Hindlimb muscle (tissue), 1 donor: ENCODE results near the gene IL25. TPM values are rescaled to one million over a fixed set of nuclear protein-coding genes. Genes with fewer than 3 reads are reported as not detected.

Experiments
- DNase-seq: peaks from one replicate; pipeline ENCODE4 v3.0.0-alpha.2; 2013
- polyA plus RNA-seq: library from polyadenylated mRNA; unstranded; fragments of 120-200 nt; gene quantifications from one replicate; pipeline ENCODE4 v1.2.1, GENCODE V29; 2013; ENCODE audit not compliant: insufficient read length

Gene IL25
- polyA plus RNA-seq, 1 donor = not detected

DNA sequence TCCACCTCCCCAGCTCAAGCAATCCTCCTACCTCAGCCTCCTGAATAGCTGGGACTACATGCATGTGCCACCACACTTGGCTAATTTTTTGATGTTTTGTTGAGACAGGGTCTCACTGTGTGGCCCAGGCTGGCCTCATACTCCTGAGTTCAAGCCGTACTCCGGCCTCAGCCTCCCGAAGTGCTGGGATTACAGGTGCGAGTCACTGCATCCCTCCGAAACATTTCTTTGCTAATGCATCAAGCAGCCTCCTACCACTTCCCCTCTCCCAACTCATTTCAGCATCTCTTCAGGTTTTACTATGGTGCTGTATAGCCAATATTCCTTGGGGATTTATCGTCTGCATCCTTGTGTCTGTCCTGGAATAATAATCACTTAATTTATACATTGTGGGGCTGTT lies 17.6 kb upstream of the IL25 start:
- DNase-seq = no peak

GRCh38 chr14:23355871-23356435 lies 16.7 kb upstream of the IL25 start:
- no peak for DNase-seq

DNA sequence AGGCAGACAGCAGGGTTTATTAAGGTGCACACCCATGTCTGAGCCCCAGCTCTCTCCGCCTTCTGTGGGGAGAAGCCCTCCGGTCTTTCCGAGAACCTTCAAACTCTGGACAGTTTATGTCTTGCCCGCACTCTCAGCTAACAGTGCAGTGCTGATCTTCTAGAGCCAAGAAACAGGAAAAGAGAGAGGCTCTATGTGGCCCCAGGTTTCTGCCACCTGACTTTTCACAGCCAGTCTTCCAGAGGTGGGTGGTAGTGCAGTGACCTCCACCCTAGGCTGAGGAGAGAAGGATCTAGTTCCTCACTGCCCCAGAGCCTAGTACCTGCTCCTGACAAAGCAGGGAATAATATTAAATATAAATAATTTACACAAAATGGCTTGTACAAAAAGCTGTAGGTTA lies 15.9 kb upstream of the IL25 start:
- DNase-seq = no peak

- DNase-seq = no peak
These were observed 15.3 kb upstream of the IL25 start for GRCh38 chr14:23357261-23357660.

- no peak for DNase-seq
These were observed 14.6 kb upstream of the IL25 start for GRCh38 chr14:23358042-23358441.

DNA sequence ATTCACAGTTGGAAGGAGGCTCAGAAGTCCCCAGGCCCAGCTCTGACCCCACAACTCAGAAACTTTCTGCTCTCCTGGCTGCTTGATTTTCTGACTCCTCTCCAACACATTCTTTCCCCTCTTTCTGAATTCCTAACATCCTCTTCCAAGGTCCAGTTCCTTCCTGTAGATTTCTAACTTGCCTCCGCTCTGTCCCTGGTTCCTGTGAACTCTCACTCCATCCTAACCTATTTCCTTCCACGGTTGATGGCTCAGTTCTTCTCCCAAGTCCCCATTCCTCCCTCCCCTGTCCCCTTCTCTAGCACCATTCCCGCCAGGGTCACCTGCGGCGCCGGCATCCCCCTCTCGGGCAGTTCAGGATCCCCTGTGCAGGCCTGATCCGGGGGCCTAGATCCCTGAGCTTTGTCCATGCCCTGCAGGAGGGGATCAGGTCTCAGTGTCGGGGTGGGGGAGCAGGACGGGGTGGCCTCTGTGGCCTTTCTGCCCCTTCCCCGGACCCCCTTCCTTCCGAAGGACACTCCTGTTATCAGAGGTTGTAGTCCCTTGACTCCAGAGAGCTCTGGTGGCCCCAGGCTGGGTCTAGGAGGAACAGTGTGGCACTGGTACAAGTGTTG lies 13.9 kb upstream of the IL25 start:
- no peak for DNase-seq

DNA sequence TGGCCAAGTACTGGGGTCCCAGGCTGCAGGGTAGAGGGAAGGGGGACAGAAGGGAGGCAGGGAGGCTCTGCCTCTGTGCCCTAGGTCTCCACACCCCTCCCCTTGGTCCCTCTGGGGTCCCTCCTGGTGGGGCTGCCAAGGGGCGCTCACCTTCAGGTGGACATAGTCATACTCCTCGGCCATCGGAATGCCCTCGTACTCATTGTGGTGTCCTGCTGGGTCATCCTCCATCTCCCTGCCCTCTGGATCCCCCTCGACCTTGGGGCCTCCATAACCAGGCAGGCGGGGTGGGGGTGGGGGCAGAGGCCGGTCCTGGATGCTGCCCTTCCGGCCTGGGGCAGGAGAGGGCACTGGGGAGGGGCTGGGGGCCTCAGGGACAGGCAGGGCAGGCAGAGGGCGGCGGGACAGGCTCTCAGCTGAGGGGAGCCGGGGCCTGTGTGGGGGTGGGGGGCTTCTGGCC lies 13.4 kb upstream of the IL25 start:
- no peak for DNase-seq

GRCh38 chr14:23359722-23360447 lies 12.7 kb upstream of the IL25 start:
- no peak for DNase-seq

- DNase-seq = no peak
These were observed 12.1 kb upstream of the IL25 start for GRCh38 chr14:23360496-23360895.

DNA sequence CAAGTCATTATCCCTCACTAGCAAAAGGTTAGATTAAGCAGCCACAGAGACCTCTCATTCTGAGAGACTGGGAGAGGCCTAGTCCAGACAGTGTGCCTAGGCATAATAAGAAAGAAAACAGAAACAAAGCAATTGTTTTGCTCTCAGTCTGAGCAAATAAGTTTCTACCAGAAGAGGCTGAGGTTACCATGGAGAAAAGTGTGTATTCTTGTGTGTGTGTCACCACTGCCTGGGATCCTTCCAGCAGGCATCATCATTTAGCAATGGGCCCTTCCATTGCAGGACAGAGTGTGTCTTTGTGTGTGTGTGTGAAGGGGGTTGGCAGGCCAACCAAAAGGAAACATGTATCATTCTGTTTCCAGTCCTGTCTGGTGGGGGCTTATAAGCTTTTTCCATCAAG lies 11.3 kb upstream of the IL25 start:
- DNase-seq = no peak

- DNase-seq = no peak
These were observed 10.8 kb upstream of the IL25 start for GRCh38 chr14:23361763-23362162.

GRCh38 chr14:23362200-23362599 lies 10.4 kb upstream of the IL25 start:
- DNase-seq = no peak

DNA sequence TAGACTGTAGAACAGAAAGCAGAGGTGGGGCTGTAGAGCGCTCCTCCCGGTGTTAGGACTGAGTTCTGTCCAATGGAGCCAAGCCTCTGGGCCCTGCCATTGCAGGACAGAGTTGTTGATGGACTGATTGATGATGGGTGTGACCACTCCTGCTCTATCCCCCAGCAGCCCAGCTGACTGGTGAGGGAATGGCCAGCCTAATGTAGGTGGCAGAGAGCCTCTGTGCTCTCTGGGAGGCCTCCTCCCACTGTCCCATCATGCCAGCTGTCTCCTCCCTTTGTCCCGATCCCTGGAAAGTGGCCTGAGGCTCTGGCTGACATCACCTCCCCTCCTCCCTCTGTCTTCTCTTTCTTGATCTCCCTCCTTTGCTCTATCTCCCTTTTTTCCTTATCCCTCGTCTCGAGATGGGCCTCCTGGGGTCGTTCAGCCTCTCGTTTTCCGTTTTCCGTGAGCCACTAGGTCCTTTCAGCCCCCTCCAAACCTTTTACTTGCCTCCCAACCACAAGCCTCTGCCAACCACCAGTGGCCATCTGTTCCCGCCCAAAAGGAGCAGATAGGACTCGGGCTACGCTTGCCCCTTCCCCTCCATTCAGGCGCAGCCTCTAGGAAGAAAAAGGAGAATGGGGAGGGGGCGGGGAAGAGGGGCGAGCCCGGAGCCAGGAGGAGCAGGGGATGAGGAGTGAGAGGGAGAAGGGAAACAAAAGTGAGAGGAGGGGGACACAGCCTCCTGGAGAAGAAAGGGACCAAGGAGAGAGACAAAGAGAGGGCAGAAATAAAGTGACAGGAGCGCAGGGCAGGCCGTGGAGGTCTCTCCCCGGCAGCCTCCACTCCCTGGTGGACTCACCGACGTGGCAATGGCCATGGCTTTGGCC lies 8.2 kb upstream of the IL25 start:
- peak; percentile 73 for DNase-seq

DNA sequence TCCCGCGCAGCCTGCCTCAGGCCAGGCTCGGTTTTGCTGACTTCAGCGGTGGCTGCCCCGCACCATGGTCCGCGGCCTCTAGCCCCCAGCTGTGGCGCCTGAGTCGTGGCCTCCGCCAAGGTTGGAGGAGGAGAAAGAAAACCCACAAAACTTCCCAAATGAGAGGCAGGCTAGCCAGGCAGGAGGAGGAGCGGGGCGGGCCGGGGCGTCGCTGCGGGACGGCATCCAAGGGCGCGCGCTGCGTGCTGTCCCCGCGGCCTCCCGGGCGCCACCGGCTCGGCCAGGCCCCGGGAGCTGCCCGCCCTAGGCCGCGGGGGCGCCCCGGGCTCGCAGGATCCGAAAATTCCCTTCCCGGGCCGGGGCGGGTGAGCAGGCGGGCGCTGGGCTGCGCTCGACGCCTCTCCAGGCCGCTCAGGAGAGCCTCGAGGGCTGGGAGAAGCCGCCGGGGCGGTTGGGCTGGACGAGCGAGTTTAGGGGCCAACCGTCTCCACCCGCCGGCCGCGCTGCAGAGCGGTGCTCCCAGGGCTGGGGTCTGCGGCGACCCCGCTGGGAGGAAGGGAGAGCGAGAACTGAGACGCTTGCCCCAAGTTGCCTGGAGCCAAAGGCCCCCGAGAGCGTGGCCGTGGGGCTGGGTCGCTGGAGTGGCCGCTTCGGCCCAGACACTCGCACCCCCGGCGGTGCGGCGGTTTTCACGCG lies 7.4 kb upstream of the IL25 start, which contains the start of gene EFS:
Gene EFS, minus strand, starts transcription at position 137 of the 696 bp plus-strand sequence. CDS start 147 bp downstream, outside the sequence.
- DNase-seq = peak; percentile 82

GRCh38 chr14:23365732-23366425 lies 6.7 kb upstream of the IL25 start:
- DNase-seq = peak; percentile 87

- DNase-seq = peak; percentile 70
These were observed 6.1 kb upstream of the IL25 start for GRCh38 chr14:23366426-23366921.

DNA sequence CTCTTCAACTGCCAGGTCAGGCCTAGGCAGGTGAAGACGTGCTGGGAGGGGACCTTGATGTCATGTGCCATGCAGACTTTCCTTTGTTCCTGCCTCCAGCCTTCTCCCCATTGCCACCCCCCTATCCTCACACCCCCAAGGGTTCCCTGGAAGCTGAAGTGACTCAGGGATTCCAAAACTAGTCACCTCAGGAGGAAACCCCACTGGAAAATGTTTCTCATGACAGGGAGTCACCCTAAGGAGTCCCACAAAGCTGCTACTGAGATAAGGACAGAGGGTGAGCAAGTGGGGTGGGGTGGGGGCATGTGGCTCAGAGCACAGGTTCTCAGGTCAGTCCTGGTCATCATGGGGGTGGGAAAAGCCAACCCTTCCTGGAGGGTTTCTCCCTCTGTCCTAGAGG lies 2.4 kb upstream of the IL25 start:
- DNase-seq = no peak

DNA sequence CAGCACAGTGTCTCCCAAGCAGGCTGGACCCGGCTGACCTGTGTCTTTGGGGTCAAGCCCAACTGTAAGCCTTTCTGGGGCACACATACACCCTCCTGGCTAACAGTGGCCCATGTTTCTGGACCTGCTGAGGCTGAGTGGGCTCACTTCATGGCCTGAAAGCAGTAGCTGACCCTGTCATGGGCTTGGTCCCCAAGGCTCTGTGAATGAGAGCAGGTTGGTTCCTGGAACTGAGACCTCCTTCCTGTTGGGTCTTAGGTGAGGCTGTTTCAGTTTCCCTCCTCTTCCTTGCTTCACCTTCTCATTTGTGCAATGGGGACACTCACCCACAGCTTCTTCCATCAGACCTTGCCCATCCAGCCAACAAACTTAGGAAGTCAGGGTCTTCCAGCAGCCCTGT lies 744 bp upstream of the IL25 start:
- no peak for DNase-seq

- DNase-seq = no peak
These were observed 432 bp downstream of the IL25 start for GRCh38 chr14:23373041-23373440.

DNA sequence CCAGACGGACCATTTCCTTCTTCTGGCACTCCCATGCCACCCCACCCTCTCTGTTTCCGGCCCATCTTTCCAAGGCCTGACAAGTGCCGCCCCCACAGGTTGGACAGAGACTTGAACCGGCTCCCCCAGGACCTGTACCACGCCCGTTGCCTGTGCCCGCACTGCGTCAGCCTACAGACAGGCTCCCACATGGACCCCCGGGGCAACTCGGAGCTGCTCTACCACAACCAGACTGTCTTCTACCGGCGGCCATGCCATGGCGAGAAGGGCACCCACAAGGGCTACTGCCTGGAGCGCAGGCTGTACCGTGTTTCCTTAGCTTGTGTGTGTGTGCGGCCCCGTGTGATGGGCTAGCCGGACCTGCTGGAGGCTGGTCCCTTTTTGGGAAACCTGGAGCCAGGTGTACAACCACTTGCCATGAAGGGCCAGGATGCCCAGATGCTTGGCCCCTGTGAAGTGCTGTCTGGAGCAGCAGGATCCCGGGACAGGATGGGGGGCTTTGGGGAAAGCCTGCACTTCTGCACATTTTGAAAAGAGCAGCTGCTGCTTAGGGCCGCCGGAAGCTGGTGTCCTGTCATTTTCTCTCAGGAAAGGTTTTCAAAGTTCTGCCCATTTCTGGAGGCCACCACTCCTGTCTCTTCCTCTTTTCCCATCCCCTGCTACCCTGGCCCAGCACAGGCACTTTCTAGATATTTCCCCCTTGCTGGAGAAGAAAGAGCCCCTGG lies 3.1 kb downstream of the IL25 start:
- DNase-seq = no peak
